ENCODE measurements around the gene ZNF518B. TPM values are rescaled to one million over a fixed set of nuclear protein-coding genes. Genes with fewer than 3 reads are reported as not detected.

ZNF518B gene, protein sequence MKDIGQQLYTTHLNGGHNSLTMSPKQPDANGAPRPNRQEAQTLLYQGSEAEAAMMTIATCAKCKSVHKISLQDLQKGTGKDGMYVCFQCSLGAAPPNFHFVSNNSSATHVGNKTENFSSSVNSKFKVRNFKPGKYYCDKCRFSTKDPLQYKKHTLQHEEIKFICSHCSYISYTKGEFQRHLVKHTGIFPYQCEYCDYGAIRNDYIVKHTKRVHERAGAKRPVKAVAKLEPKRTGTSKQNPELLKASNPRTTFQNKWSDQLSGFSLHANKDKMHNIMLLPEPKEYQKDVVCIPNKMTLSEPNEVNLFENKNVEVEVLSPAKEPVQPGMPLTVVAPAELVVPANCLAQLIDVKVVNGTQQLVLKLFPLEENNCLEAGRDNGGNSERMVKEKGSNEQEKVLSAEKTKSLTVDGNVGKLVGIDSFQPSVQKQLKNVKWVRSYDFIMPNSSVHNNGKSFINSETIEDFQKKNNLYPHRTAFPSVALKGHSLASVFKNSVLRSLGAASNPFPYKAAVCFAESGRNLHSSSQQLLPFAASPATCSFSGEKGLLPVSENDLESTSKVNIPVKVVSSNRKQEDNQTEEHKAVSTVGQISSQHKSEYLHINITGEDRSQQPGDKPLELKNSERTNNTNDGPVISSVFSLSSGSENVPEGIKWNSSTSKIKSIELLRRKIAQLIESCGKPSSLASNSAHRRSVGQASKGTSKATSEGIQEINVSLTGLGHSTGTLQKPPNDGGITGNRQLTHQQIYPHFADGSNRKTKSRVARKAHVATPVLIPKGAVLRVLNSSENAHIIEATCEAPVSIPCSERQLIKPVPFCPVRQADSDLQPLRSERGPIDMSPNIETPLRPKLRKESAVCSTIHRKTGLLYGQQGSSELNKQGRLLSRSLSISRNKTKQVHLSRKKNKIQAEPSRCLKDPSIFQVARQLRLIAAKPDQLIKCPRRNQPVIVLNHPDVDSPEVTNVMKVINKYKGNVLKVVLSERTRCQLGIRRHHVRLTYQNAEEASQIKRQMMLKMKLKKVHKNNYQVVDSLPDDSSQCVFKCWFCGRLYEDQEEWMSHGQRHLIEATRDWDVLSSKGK
- total RNA-seq (2016; rRNA removed; fragmentation: Illumina TruSeq; extraction: Trizol) (0.02 and 0.17 TPM in 2 replicates), polyA plus RNA-seq (2011; rRNA removed) (not detected in 2 replicates), polyA minus RNA-seq (2011; rRNA and poly(A)+ RNA removed; ENCODE audit: low replicate concordance) (0.05 TPM in 1 of 2 replicates, not detected in the other), Bru-seq, nascent RNA (percentile 6 among the genes with signal in this experiment), BruChase-seq, experiment 1, labeled RNA remaining after a 6-hour chase (percentile 17 among the genes with signal in this experiment), BruChase-seq, experiment 2, labeled RNA remaining after a 2-hour chase (percentile 17 among the genes with signal in this experiment)
- not detected in 2 replicates for total RNA-seq (2016; cell fraction: cytosol; rRNA removed; fragmentation: Illumina TruSeq; extraction: Trizol; ENCODE audit: low read depth)
- total RNA-seq (2016; cell fraction: insoluble cytoplasmic fraction; rRNA removed; fragmentation: Illumina TruSeq; extraction: Trizol), result 0.02 TPM in 1 of 2 replicates, not detected in the other
- 0.03 TPM in 1 of 2 replicates, not detected in the other for total RNA-seq (2016; cell fraction: membrane; rRNA removed; fragmentation: Illumina TruSeq; extraction: Trizol)
- total RNA-seq (2016; cell fraction: nucleus; rRNA removed; fragmentation: Illumina TruSeq; extraction: Trizol), result 0.09 TPM in 1 of 2 replicates, not detected in the other
- polyA plus RNA-seq (2011; cell fraction: cytosol; rRNA removed), result not detected in 2 replicates
- polyA plus RNA-seq (2011; cell fraction: nucleus; rRNA removed), result not detected in 2 replicates
- not detected in 2 replicates for polyA plus RNA-seq (2012)
- polyA plus RNA-seq (2016; cell fraction: cytosol; fragmentation: Illumina TruSeq; extraction: Trizol; ENCODE audit: low read depth), result not detected in 2 replicates
- polyA plus RNA-seq (2016; cell fraction: insoluble cytoplasmic fraction; fragmentation: Illumina TruSeq; extraction: Trizol; ENCODE audit: low read depth), result 0.07 TPM in 1 of 2 replicates, not detected in the other
- polyA plus RNA-seq (2016; cell fraction: membrane; fragmentation: Illumina TruSeq; extraction: Trizol; ENCODE audit: low read depth), result not detected in 2 replicates
- polyA plus RNA-seq (2016; cell fraction: nucleus; fragmentation: Illumina TruSeq; extraction: Trizol; ENCODE audit: insufficient read depth, low read depth), result not detected in 2 replicates
- polyA minus RNA-seq (2011; cell fraction: cytosol; rRNA and poly(A)+ RNA removed), result not detected in 2 replicates
- 0.25 TPM in 1 of 2 replicates, not detected in the other for polyA minus RNA-seq (2011; cell fraction: nucleus; rRNA and poly(A)+ RNA removed)
- long read RNA-seq, experiment 1, result 0 reads
- long read RNA-seq, experiment 2, result 0 reads

DNA sequence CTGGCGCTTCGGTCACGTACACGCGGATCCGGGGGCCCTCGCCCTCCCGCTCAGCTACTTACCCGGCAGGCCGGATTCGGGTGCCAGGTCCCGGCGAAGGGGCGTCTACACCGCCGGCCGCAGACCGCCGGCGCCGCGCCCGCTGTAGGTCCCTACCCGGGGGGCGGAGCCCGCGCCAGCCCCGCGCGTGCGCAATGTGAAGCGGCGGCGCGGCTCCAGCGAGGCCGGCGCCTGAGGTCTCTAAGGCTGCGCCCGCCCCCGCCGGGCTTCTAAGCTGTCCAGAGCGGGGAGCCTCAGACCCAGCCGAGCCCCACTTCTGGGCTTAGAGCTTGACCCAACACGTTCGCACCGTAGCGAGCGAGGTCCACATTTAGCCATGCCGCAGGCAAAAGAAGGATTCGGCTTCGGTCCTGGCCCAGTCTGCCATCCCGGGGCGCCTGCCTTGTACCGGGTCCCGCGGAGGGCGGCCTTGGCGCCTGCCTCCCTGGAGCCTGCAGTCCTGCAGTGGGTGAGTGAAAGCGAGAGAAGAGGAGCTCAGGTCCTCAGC is at the start of gene ZNF518B:
Gene ZNF518B, minus strand, starts transcription at position 172 of the 547 bp plus-strand sequence. CDS start 11,098 bp downstream, outside the sequence.
- Histone ChIP-seq H3K4me3 (replicated peaks in 1 of 3; ENCODE audit: insufficient read depth in 1 of 3, low read depth in 2 of 3, low read length in 3 of 3) (no peak within 1 kb of the TSS), H3K79me2 (ENCODE audit: insufficient read depth, low read length) (no peaks in the 10 kb centered on the region), H4K20me1 (ENCODE audit: insufficient read depth, low read length) (no peaks in the 10 kb centered on the region; the same call in 1 of the 2 replicates), H3K9me3 (ENCODE audit: low read length) (no peaks in the 10 kb centered on the region), H2AFZ (ENCODE audit: low read length) (no peak within 1 kb of the TSS), H3K27me3 (ENCODE audit: control insufficient read depth in 1 of 2, insufficient read depth in 2 of 2, low read length in 2 of 2) (peaks cover 0 to 6% of the 10 kb centered on the region in 2 experiments; a peak in 1 of 5 replicates), H3K9ac (ENCODE audit: insufficient read depth, low read depth, low read length) (no peak within 1 kb of the TSS), H3K36me3 (replicated peaks in 1 of 2; ENCODE audit: control insufficient read depth in 1 of 2, insufficient read depth in 2 of 2, low read length in 2 of 2) (no peaks in the 10 kb centered on the region), H3K4me1 (ENCODE audit: insufficient read depth, low read length) (no peaks in the 10 kb centered on the region), H3K27ac (ENCODE audit: extremely low read length, insufficient read depth, low read length) (no peak within 1 kb of the TSS), H3K4me2 (ENCODE audit: low read depth, low read length) (no peak within 1 kb of the TSS)
- ChIA-PET POLR2A (no interaction called here), CTCF (ENCODE audit: low intra/inter-chr PET ratio, low total read pairs) (no interaction called here)
- BruUV-seq (replicated peaks), result no TSS peak
- DNase-seq (ENCODE audit: low spot score) (no peak), FAIRE-seq (no peak), ATAC-seq (no peak)
- intact Hi-C loops (cut with micrococcal nuclease; ENCODE audit: unreplicated experiment) (no loop called here), in situ Hi-C loops (cut with HindIII; ENCODE audit: extremely low pct_ligation_motif_present, low pct_unique_long_range_greater_than_20kb) (no loop called here)
- 82% methylated on average over 36 of the region's 60 CpGs for WGBS (ENCODE audit: low lambda C conversion rate)
- TF ChIP-seq MEF2D (CRISPR knock-in tag; IDR thresholded peaks at IDR 0.05) (no peak), HOXA3 (CRISPR knock-in tag; IDR thresholded peaks at IDR 0.05) (no peak), ZNF124 (CRISPR knock-in tag; IDR thresholded peaks at IDR 0.05) (no peak), ETV5 (CRISPR knock-in tag; IDR thresholded peaks at IDR 0.05; ENCODE audit: borderline replicate concordance) (no peak), NFATC3 (CRISPR knock-in tag; IDR thresholded peaks at IDR 0.05) (no peak), NFE2 (CRISPR knock-in tag; IDR thresholded peaks at IDR 0.05) (no peak), MZF1 (CRISPR knock-in tag; IDR thresholded peaks at IDR 0.05; ENCODE audit: borderline replicate concordance) (no peak), YEATS2 (CRISPR knock-in tag; IDR thresholded peaks at IDR 0.05; ENCODE audit: borderline replicate concordance) (no peak)
- TF ChIP-seq, protein P1, sequence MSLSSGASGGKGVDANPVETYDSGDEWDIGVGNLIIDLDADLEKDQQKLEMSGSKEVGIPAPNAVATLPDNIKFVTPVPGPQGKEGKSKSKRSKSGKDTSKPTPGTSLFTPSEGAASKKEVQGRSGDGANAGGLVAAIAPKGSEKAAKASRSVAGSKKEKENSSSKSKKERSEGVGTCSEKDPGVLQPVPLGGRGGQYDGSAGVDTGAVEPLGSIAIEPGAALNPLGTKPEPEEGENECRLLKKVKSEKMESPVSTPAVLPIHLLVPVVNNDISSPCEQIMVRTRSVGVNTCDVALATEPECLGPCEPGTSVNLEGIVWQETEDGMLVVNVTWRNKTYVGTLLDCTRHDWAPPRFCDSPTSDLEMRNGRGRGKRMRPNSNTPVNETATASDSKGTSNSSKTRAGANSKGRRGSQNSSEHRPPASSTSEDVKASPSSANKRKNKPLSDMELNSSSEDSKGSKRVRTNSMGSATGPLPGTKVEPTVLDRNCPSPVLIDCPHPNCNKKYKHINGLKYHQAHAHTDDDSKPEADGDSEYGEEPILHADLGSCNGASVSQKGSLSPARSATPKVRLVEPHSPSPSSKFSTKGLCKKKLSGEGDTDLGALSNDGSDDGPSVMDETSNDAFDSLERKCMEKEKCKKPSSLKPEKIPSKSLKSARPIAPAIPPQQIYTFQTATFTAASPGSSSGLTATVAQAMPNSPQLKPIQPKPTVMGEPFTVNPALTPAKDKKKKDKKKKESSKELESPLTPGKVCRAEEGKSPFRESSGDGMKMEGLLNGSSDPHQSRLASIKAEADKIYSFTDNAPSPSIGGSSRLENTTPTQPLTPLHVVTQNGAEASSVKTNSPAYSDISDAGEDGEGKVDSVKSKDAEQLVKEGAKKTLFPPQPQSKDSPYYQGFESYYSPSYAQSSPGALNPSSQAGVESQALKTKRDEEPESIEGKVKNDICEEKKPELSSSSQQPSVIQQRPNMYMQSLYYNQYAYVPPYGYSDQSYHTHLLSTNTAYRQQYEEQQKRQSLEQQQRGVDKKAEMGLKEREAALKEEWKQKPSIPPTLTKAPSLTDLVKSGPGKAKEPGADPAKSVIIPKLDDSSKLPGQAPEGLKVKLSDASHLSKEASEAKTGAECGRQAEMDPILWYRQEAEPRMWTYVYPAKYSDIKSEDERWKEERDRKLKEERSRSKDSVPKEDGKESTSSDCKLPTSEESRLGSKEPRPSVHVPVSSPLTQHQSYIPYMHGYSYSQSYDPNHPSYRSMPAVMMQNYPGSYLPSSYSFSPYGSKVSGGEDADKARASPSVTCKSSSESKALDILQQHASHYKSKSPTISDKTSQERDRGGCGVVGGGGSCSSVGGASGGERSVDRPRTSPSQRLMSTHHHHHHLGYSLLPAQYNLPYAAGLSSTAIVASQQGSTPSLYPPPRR (CRISPR knock-in tag; IDR thresholded peaks at IDR 0.05; ENCODE audit: borderline replicate concordance), result no peak
- TF ChIP-seq, protein P2, sequence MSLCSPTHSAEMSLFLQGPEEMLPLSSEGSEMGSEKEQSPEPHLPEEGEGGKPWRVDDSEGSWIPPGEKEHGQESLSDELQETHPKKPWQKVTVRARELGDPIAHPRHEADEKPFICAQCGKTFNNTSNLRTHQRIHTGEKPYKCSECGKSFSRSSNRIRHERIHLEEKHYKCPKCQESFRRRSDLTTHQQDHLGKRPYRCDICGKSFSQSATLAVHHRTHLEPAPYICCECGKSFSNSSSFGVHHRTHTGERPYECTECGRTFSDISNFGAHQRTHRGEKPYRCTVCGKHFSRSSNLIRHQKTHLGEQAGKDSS (CRISPR knock-in tag; IDR thresholded peaks at IDR 0.05; ENCODE audit: borderline replicate concordance, low read depth), result no peak
